BE2C (cell line): ENCODE results near the gene PSME3IP1.
A peak's percentile ranks its signal among the peaks of the same experiment; 100 is the strongest.

Experiments
- DNase-seq: peaks from one replicate; pipeline ENCODE4 v3.0.0-alpha.2; 2020
- H3K27me3 ChIP-seq: fragments of 250-450 bp; sonication (Bioruptor Pico); 2 replicates; pipeline ENCODE4 v1.5.1; 2020; ENCODE audit warnings: mild to moderate bottlenecking
- H3K36me3 ChIP-seq: fragments of 250-450 bp; sonication (Bioruptor Pico); 2 replicates; pipeline ENCODE4 v1.5.1; 2020; ENCODE audit warnings: mild to moderate bottlenecking
- H3K4me1 ChIP-seq: fragments of 250-450 bp; sonication (Bioruptor Pico); 2 replicates; pipeline ENCODE4 v1.5.1; 2020
- H3K4me3 ChIP-seq: 2 replicates; pipeline ENCODE4 v1.5.1; 2011; ENCODE audit warnings: low read depth, low read length
- H3K9me3 ChIP-seq: fragments of 250-450 bp; sonication (Bioruptor Pico); 2 replicates; pipeline ENCODE4 v1.5.1; 2020
- TF ChIP-seq, protein P1 (sequence below): IDR thresholded peaks from 2 replicates; pipeline ENCODE4 v1.5.1; 2012; ENCODE audit warnings: mild to moderate bottlenecking, low read depth, low read length

Gene PSME3IP1

DNA sequence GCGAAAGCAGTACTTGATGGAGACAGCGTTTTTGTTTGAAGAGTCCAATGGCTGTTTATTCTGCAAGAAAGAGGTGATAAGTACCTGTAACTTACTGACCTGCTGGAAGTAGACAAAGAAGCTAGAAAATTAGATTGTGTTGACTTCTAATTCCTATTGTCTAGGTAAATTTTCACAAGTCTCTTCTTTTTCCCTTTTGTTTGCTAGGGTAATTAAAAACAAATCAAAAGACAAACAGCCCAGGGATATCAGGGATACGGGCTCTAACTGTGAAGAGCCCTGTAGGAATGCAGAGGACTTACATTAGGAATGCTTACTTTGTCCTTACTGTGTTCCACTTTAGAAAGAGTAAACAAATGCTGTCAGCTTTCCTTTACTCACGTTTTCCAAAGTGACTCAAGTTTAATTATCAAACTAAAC, 7.0 kb downstream of the PSME3IP1 start:
- no peak for DNase-seq
- no peaks in the 10 kb centered on the region for H3K27me3 ChIP-seq
- TF ChIP-seq, protein P1, sequence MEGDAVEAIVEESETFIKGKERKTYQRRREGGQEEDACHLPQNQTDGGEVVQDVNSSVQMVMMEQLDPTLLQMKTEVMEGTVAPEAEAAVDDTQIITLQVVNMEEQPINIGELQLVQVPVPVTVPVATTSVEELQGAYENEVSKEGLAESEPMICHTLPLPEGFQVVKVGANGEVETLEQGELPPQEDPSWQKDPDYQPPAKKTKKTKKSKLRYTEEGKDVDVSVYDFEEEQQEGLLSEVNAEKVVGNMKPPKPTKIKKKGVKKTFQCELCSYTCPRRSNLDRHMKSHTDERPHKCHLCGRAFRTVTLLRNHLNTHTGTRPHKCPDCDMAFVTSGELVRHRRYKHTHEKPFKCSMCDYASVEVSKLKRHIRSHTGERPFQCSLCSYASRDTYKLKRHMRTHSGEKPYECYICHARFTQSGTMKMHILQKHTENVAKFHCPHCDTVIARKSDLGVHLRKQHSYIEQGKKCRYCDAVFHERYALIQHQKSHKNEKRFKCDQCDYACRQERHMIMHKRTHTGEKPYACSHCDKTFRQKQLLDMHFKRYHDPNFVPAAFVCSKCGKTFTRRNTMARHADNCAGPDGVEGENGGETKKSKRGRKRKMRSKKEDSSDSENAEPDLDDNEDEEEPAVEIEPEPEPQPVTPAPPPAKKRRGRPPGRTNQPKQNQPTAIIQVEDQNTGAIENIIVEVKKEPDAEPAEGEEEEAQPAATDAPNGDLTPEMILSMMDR: no peak
- H3K36me3 ChIP-seq: no peaks in the 10 kb centered on the region
- no peaks in the 10 kb centered on the region for H3K9me3 ChIP-seq
- H3K4me3 ChIP-seq: no peak overlapping the region
- peaks cover 15% of the 10 kb centered on the region for H3K4me1 ChIP-seq

DNA sequence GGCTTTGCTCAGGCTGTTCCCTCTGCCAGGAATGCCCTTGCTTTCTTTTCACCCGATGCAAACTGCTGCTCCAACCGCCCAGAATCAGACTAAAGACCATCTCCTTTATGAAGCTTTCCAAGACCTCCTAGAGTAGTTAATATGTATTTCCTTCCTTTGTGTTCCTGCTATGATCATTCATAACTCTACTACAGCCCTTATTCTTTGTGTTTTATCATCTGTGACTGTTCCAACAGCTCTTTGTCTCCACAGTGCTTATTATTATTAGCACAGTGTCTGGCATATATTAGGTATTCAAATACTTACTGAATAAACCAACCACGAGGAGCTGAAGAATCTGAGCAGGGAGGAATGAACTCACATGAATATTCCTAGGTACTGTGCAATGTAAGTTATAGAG, 7.6 kb downstream of the PSME3IP1 start:
- Histone ChIP-seq H3K4me3 (no peak overlapping the region), H3K4me1 (peaks cover 15% of the 10 kb centered on the region), H3K9me3 (no peaks in the 10 kb centered on the region), H3K27me3 (no peaks in the 10 kb centered on the region), H3K36me3 (peaks cover 4% of the 10 kb centered on the region; the same call in 1 of the 2 replicates)
- TF ChIP-seq, protein P1: no peak
- DNase-seq: no peak

DNA sequence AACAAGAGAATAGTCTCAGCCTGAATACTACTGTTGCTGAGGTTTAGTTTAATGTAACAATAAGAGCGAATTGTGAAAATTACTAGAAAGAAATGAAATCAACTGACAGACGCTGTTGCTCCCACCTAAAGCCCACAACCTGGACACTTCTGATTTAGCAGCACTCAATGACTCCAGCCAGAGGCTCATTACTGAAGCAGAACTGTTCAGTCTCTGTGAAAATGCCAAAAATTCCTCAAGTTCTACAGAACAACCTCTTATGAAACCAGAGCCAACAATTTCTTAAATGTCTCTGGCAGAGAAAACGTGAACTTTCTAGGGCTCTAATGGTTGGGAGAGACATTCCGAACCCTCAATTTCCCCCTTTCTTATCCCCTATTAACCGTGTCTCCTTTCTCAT, 9.9 kb downstream of the PSME3IP1 start:
- TF ChIP-seq, protein P1: no peak
- H3K4me1 ChIP-seq: peaks cover 15% of the 10 kb centered on the region
- H3K9me3 ChIP-seq: no peaks in the 10 kb centered on the region
- H3K4me3 ChIP-seq: no peak overlapping the region
- H3K36me3 ChIP-seq: peaks cover 25% of the 10 kb centered on the region
- no peak for DNase-seq
- no peaks in the 10 kb centered on the region for H3K27me3 ChIP-seq

DNA sequence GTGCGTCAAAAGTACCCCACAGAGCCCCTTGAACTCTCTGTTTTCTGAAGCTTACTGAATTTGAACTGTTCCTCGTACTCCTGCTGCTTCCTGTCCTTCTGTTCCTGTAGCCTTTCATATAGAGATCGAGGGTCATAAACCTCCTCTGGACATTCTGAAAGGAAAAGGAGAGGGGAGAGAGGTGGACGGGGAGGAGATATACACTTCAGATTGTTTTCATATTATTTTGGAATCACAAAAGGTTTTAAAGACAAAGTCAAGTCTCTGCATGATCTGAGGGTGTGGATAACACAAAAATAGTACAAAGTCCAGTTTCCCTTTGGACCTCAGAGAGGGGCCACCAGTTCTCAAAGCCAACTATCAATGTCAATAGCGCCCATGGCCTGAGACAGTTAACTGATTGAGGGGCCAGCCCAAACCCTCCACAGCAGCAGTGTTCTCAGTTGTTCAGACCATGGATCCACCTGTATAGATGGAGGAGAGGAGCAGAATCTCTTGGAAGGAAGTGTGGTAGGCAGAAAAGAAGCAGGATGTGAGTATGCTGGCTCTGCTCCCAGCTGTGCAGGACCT, 13.0 kb downstream of the PSME3IP1 start:
- TF ChIP-seq, protein P1: no peak
- Histone ChIP-seq H3K4me1 (peaks cover 1% of the 10 kb centered on the region; the same call in 1 of the 2 replicates), H3K9me3 (no peaks in the 10 kb centered on the region), H3K4me3 (no peak overlapping the region), H3K27me3 (no peaks in the 10 kb centered on the region), H3K36me3 (peaks cover 41% of the 10 kb centered on the region)
- no peak for DNase-seq

DNA sequence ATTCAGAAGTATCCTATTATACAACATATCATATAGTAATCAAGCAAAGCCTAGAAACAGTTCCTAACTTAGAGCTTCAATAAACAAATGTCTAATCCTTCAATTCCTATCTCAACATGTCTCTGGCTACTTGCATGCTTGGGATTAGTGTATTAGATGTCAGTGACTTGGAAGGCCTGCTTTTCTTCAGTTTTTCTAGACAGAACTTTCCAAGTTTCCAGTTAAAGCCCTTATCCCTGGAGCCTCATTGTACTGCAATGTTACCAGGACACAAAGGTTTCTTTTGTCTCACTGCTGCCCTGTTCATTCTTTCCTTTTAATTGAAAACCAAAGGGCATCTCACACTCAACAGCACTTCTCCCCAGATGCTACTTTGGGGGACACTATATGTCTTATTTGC, 16.5 kb downstream of the PSME3IP1 start:
- DNase-seq: no peak
- no peak overlapping the region for H3K4me3 ChIP-seq
- TF ChIP-seq, protein P1: no peak
- no peaks in the 10 kb centered on the region for H3K27me3 ChIP-seq
- no peaks in the 10 kb centered on the region for H3K9me3 ChIP-seq
- H3K4me1 ChIP-seq: peaks cover 5% of the 10 kb centered on the region; the same call in 1 of the 2 replicates
- H3K36me3 ChIP-seq: peaks cover 68% of the 10 kb centered on the region

DNA sequence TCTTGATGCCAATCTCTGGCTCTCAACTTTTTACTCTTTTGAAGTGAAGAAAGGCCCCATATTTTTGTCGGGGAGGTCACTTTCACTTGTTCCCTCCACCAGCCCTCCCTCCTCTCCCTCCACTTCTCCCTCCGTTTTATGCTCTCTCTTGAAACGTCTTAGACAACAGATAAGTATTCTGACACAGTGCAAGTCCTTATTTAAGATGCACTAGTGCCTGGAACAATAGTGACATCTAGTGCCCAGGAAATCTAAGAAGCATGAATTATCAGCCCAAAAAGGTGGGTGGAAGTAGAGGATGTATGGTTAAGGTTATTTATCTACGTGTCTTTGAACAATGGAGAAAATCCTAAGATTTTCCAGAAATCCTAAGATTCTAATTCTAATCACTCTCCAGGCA, 17.9 kb downstream of the PSME3IP1 start:
- H3K27me3 ChIP-seq: no peaks in the 10 kb centered on the region
- no peaks in the 10 kb centered on the region for H3K9me3 ChIP-seq
- H3K4me1 ChIP-seq: peaks cover 5% of the 10 kb centered on the region; the same call in 1 of the 2 replicates
- H3K4me3 ChIP-seq: no peak overlapping the region
- H3K36me3 ChIP-seq: peaks cover 75% of the 10 kb centered on the region
- TF ChIP-seq, protein P1: peak; percentile 77
- DNase-seq: no peak
